Endodermal cell (in vitro differentiated cells): Measurements from ENCODE around the gene UNC5C. TPM values are rescaled to one million over a fixed set of nuclear protein-coding genes. Genes with fewer than 3 reads are reported as not detected.
A peak's percentile ranks its signal among the peaks of the same experiment; 100 is the strongest.

Experiments
- DNase-seq: peaks from one replicate; pipeline ENCODE4 v3.0.0-alpha.2; 2017
- H3K27ac ChIP-seq: 2 replicates; pipeline ENCODE4 v1.5.1; 2013; ENCODE audit warnings: mild to moderate bottlenecking, low read depth, low read length, moderate library complexity
- H3K27me3 ChIP-seq: 2 replicates; pipeline ENCODE4 v1.6.1; 2013; ENCODE audit warnings: mild to moderate bottlenecking, low read length, moderate library complexity; ENCODE audit not compliant: insufficient read depth, control insufficient read depth, poor library complexity, severe bottlenecking
- H3K36me3 ChIP-seq: 2 replicates; pipeline ENCODE4 v1.7.0; 2013; ENCODE audit warnings: mild to moderate bottlenecking, low read length, moderate library complexity; ENCODE audit not compliant: control insufficient read depth, insufficient read depth
- H3K4me1 ChIP-seq: one replicate; pipeline ENCODE4 v1.7.0; 2013; ENCODE audit warnings: low read length; ENCODE audit not compliant: control insufficient read depth, insufficient read depth
- H3K4me3 ChIP-seq: 2 replicates; pipeline ENCODE4 v1.5.1; 2013; ENCODE audit warnings: mild to moderate bottlenecking, low read length, moderate library complexity
- H3K9ac ChIP-seq: 2 replicates; pipeline ENCODE4 v1.6.1; 2013; ENCODE audit warnings: mild to moderate bottlenecking, low read length, moderate library complexity; ENCODE audit not compliant: poor library complexity, severe bottlenecking; ENCODE audit errors: extremely low read depth
- H3K9me3 ChIP-seq: 2 replicates; pipeline ENCODE4 v1.6.1; 2013; ENCODE audit warnings: mild to moderate bottlenecking, low read length, moderate library complexity; ENCODE audit not compliant: control insufficient read depth
- H3K27ac Mint-ChIP-seq: 2 replicates; pipeline ENCODE4 v1.8.0; 2020; ENCODE audit warnings: mixed read lengths
- H3K27me3 Mint-ChIP-seq: 2 replicates; pipeline ENCODE4 v1.8.0; 2021; ENCODE audit warnings: mild to moderate bottlenecking, mixed read lengths; ENCODE audit not compliant: insufficient read depth
- H3K36me3 Mint-ChIP-seq: 2 replicates; pipeline ENCODE4 v1.8.0; 2020; ENCODE audit warnings: low read depth, mixed read lengths
- H3K4me1 Mint-ChIP-seq: 2 replicates; pipeline ENCODE4 v1.8.0; 2020; ENCODE audit warnings: mixed read lengths
- H3K4me3 Mint-ChIP-seq: 2 replicates; pipeline ENCODE4 v1.8.0; 2020; ENCODE audit warnings: mild to moderate bottlenecking, moderate library complexity, mixed read lengths
- H3K9me3 Mint-ChIP-seq: 2 replicates; pipeline ENCODE4 v1.8.0; 2020; ENCODE audit warnings: mild to moderate bottlenecking, mixed read lengths
- WGBS, 2 experiments: methylation state at CpG; one replicate each; pipeline versions ENCODE4 v1.1.5 to v1.1.7; 2013; ENCODE audit warnings: missing lambda C conversion rate in 2 of 2, mixed read lengths in 1 of 2; ENCODE audit not compliant: insufficient coverage in 1 of 2, insufficient read length in 1 of 2; 5-methylcytosine and 5-hydroxymethylcytosine counted together
- total RNA-seq, 2 donors: library from RNA; stranded (reverse); fragmentation: NEBNext Ultra II Directional in 1 of 2; extraction: Animal tissue kit (Norgen Biotek cat#: 25700) in 1 of 2; gene quantifications; 2 replicates in 1 of 2; 3 replicates in 1 of 2; pipeline ENCODE4 v1.2.1, GENCODE V29; 2021
- TF ChIP-seq, protein P1 (sequence below): fragments of 200-600 bp; sonication (generic); conservative IDR thresholded peaks from 2 replicates; pipeline ENCODE4 v1.5.0; 2021; ENCODE audit warnings: antibody characterized with exemption, mild to moderate bottlenecking

The UNC5C gene
- total RNA-seq, 2 donors from 2014 or later, result 2.0 to 7.2 TPM

DNA sequence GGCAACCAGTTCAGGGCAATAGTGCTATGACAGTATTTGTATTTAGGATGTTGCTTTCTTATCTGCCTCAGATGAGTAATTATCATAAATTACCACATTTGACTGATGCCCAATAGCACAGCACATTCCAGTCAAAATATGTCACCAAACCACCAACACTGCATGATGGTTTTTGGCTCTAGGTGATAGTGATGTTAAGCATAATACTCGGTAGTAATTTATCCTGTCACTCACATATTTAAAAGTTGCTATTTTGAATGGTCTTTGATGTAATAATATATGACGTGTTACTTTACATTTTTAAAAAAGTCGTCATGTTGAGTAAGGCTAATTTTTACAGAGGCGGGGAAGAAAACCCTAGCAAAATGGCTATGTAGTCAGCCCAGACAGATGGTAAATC, 42.5 kb downstream of the UNC5C start:
- no peaks in the 10 kb centered on the region for H3K27me3 Mint-ChIP-seq
- Histone ChIP-seq H3K27me3 (no peaks in the 10 kb centered on the region), H3K36me3 (no peaks in the 10 kb centered on the region), H3K9ac (no peak overlapping the region), H3K27ac (no peak overlapping the region), H3K4me1 (peaks cover 3% of the 10 kb centered on the region), H3K9me3 (no peaks in the 10 kb centered on the region), H3K4me3 (no peak overlapping the region)
- no peak overlapping the region for H3K4me3 Mint-ChIP-seq
- no peaks in the 10 kb centered on the region for H3K9me3 Mint-ChIP-seq
- DNase-seq, result no peak
- TF ChIP-seq, protein P1, sequence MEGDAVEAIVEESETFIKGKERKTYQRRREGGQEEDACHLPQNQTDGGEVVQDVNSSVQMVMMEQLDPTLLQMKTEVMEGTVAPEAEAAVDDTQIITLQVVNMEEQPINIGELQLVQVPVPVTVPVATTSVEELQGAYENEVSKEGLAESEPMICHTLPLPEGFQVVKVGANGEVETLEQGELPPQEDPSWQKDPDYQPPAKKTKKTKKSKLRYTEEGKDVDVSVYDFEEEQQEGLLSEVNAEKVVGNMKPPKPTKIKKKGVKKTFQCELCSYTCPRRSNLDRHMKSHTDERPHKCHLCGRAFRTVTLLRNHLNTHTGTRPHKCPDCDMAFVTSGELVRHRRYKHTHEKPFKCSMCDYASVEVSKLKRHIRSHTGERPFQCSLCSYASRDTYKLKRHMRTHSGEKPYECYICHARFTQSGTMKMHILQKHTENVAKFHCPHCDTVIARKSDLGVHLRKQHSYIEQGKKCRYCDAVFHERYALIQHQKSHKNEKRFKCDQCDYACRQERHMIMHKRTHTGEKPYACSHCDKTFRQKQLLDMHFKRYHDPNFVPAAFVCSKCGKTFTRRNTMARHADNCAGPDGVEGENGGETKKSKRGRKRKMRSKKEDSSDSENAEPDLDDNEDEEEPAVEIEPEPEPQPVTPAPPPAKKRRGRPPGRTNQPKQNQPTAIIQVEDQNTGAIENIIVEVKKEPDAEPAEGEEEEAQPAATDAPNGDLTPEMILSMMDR, result no peak
- H3K36me3 Mint-ChIP-seq, result no peaks in the 10 kb centered on the region
- peaks cover 10% of the 10 kb centered on the region for H3K4me1 Mint-ChIP-seq
- WGBS, 2 experiments, result 84 to 91% methylated on average over 3 to 4 of the region's 4 CpGs
- no peak overlapping the region for H3K27ac Mint-ChIP-seq

DNA sequence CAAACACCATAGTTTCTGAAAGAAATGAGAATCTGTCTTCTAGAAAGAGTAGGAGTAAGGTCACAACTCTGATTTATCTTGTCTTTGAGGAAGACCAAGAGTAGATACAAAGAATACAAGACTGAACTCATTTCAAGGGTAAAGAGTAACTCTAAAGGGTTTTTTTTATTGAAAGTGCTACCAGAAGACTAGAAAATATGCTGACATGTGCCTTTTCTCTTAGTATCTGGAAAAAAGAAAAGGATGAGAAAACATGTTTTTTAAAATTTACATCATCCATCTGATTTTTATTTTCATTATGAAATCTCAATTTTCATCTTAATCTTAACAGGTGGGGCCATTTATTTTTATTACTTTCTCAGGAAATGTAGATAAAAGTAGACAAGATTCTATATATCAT, 43.0 kb downstream of the UNC5C start:
- no peaks in the 10 kb centered on the region for H3K27me3 ChIP-seq
- no peak overlapping the region for H3K4me3 ChIP-seq
- H3K36me3 Mint-ChIP-seq, result no peaks in the 10 kb centered on the region
- no peaks in the 10 kb centered on the region for H3K9me3 Mint-ChIP-seq
- no peaks in the 10 kb centered on the region for H3K9me3 ChIP-seq
- no peak overlapping the region for H3K9ac ChIP-seq
- no peak overlapping the region for H3K27ac Mint-ChIP-seq
- TF ChIP-seq, protein P1, result no peak
- no peaks in the 10 kb centered on the region for H3K36me3 ChIP-seq
- peaks cover 7% of the 10 kb centered on the region for H3K4me1 Mint-ChIP-seq
- no peaks in the 10 kb centered on the region for H3K27me3 Mint-ChIP-seq
- no peak for DNase-seq
- no peak overlapping the region for H3K4me3 Mint-ChIP-seq
- H3K4me1 ChIP-seq, result peaks cover 3% of the 10 kb centered on the region
- peak overlapping the region; percentile 25 for H3K27ac ChIP-seq

DNA sequence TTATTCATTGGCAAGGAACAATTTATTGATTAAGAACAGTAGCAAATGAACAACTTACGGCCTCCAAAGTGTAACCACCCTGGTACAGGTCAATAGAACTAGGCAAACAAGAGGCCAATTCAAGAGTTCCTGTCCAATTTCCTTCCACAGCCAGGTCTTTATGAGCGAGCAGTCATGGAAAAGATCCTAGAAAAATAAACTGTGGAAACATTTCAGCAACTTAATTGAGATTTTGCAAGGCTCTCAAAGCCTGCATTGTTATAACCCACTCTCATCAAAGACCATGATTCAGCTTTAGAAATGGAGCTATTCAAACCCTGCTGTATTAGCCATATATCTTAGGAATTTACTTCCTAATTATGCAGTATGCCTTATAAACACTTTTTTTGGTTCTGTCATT, 43.6 kb downstream of the UNC5C start:
- H3K27ac ChIP-seq, result no peak overlapping the region
- DNase-seq, result no peak
- 79 to 97% methylated on average over 2 of the region's 2 CpGs for WGBS, 2 experiments
- no peak overlapping the region for H3K4me3 ChIP-seq
- no peaks in the 10 kb centered on the region for H3K27me3 Mint-ChIP-seq
- no peaks in the 10 kb centered on the region for H3K9me3 Mint-ChIP-seq
- H3K4me3 Mint-ChIP-seq, result no peak overlapping the region
- H3K36me3 Mint-ChIP-seq, result no peaks in the 10 kb centered on the region
- H3K36me3 ChIP-seq, result no peaks in the 10 kb centered on the region
- TF ChIP-seq, protein P1, result no peak
- no peaks in the 10 kb centered on the region for H3K9me3 ChIP-seq
- H3K27me3 ChIP-seq, result no peaks in the 10 kb centered on the region
- H3K4me1 Mint-ChIP-seq, result peaks cover 5% of the 10 kb centered on the region
- H3K4me1 ChIP-seq, result no peaks in the 10 kb centered on the region
- no peak overlapping the region for H3K9ac ChIP-seq
- H3K27ac Mint-ChIP-seq, result no peak overlapping the region
